ENCODE data around the gene SRCAP. TPM values are rescaled to one million over a fixed set of nuclear protein-coding genes. Genes with fewer than 3 reads are reported as not detected.

The SRCAP gene
- polyA plus RNA-seq, 2 donors: 4.9 to 20.9 TPM

- no peak overlapping the region for H3K4me3 ChIP-seq (ENCODE audit: low read depth in 1 of 2, low read length in 2 of 2)
- H3K36me3 ChIP-seq (ENCODE audit: control insufficient read depth in 2 of 2, insufficient read depth in 2 of 2, low read length in 1 of 2): peaks cover 36 to 66% of the 10 kb centered on the region in 2 donors
- 94 to 100% methylated on average over 1 of the region's 1 CpG for WGBS, 2 donors
- no peaks in the 10 kb centered on the region for H3K9me3 ChIP-seq (ENCODE audit: control insufficient read depth in 2 of 2, insufficient read depth in 1 of 2, low read depth in 1 of 2, low read length in 1 of 2)
- peaks cover 0 to 4% of the 10 kb centered on the region in 2 donors for H3K4me1 ChIP-seq (ENCODE audit: control insufficient read depth in 2 of 2, insufficient read depth in 2 of 2, low read length in 1 of 2)
- no peak overlapping the region for H3K27ac ChIP-seq (ENCODE audit: low read depth in 2 of 2, low read length in 1 of 2)
- no peaks in the 10 kb centered on the region for H3K27me3 ChIP-seq (ENCODE audit: control insufficient read depth in 1 of 2, insufficient read depth in 2 of 2, low read length in 2 of 2)
These were observed 12.7 kb downstream of the SRCAP start for GRCh38 chr16:30711712-30712111.

GRCh38 chr16:30715750-30716445, 16.9 kb downstream of the SRCAP start:
- Histone ChIP-seq H3K36me3 (ENCODE audit: control insufficient read depth in 2 of 2, insufficient read depth in 2 of 2, low read length in 1 of 2) (peaks cover 17 to 45% of the 10 kb centered on the region in 2 donors), H3K4me3 (ENCODE audit: low read depth in 1 of 2, low read length in 2 of 2) (no peak overlapping the region), H3K27me3 (ENCODE audit: control insufficient read depth in 1 of 2, insufficient read depth in 2 of 2, low read length in 2 of 2) (no peaks in the 10 kb centered on the region), H3K4me1 (ENCODE audit: control insufficient read depth in 2 of 2, insufficient read depth in 2 of 2, low read length in 1 of 2) (peaks cover 0 to 4% of the 10 kb centered on the region in 2 donors), H3K27ac (ENCODE audit: low read depth in 2 of 2, low read length in 1 of 2) (peak overlapping the region in 1 of 2 donors; percentile 55), H3K9me3 (ENCODE audit: control insufficient read depth in 2 of 2, insufficient read depth in 1 of 2, low read depth in 1 of 2, low read length in 1 of 2) (no peaks in the 10 kb centered on the region)
- 80 to 89% methylated on average over 17 of the region's 17 CpGs for WGBS, 2 donors

- Histone ChIP-seq H3K4me1 (ENCODE audit: control insufficient read depth in 2 of 2, insufficient read depth in 2 of 2, low read length in 1 of 2) (no peaks in the 10 kb centered on the region), H3K36me3 (ENCODE audit: control insufficient read depth in 2 of 2, insufficient read depth in 2 of 2, low read length in 1 of 2) (peaks cover 32 to 62% of the 10 kb centered on the region in 2 donors), H3K4me3 (ENCODE audit: low read depth in 1 of 2, low read length in 2 of 2) (no peak overlapping the region), H3K27ac (ENCODE audit: low read depth in 2 of 2, low read length in 1 of 2) (no peak overlapping the region), H3K9me3 (ENCODE audit: control insufficient read depth in 2 of 2, insufficient read depth in 1 of 2, low read depth in 1 of 2, low read length in 1 of 2) (no peaks in the 10 kb centered on the region), H3K27me3 (ENCODE audit: control insufficient read depth in 1 of 2, insufficient read depth in 2 of 2, low read length in 2 of 2) (no peaks in the 10 kb centered on the region)
- WGBS, 2 donors: 91% methylated on average over 11 of the region's 11 CpGs
These were observed 21.1 kb downstream of the SRCAP start for GRCh38 chr16:30720086-30720485.

GRCh38 chr16:30720694-30721093, 21.7 kb downstream of the SRCAP start:
- Histone ChIP-seq H3K27me3 (ENCODE audit: control insufficient read depth in 1 of 2, insufficient read depth in 2 of 2, low read length in 2 of 2) (no peaks in the 10 kb centered on the region), H3K9me3 (ENCODE audit: control insufficient read depth in 2 of 2, insufficient read depth in 1 of 2, low read depth in 1 of 2, low read length in 1 of 2) (no peaks in the 10 kb centered on the region), H3K27ac (ENCODE audit: low read depth in 2 of 2, low read length in 1 of 2) (no peak overlapping the region), H3K4me1 (ENCODE audit: control insufficient read depth in 2 of 2, insufficient read depth in 2 of 2, low read length in 1 of 2) (no peaks in the 10 kb centered on the region), H3K4me3 (ENCODE audit: low read depth in 1 of 2, low read length in 2 of 2) (no peak overlapping the region), H3K36me3 (ENCODE audit: control insufficient read depth in 2 of 2, insufficient read depth in 2 of 2, low read length in 1 of 2) (peaks cover 32 to 65% of the 10 kb centered on the region in 2 donors)
- 81% methylated on average over 9 of the region's 9 CpGs for WGBS, 2 donors

GRCh38 chr16:30721167-30721566, 22.2 kb downstream of the SRCAP start:
- Histone ChIP-seq H3K27me3 (ENCODE audit: control insufficient read depth in 1 of 2, insufficient read depth in 2 of 2, low read length in 2 of 2) (no peaks in the 10 kb centered on the region), H3K27ac (ENCODE audit: low read depth in 2 of 2, low read length in 1 of 2) (no peak overlapping the region), H3K4me3 (ENCODE audit: low read depth in 1 of 2, low read length in 2 of 2) (no peak overlapping the region), H3K4me1 (ENCODE audit: control insufficient read depth in 2 of 2, insufficient read depth in 2 of 2, low read length in 1 of 2) (no peaks in the 10 kb centered on the region), H3K36me3 (ENCODE audit: control insufficient read depth in 2 of 2, insufficient read depth in 2 of 2, low read length in 1 of 2) (peaks cover 28 to 60% of the 10 kb centered on the region in 2 donors), H3K9me3 (ENCODE audit: control insufficient read depth in 2 of 2, insufficient read depth in 1 of 2, low read depth in 1 of 2, low read length in 1 of 2) (no peaks in the 10 kb centered on the region)
- WGBS, 2 donors: 95 to 96% methylated on average over 8 of the region's 8 CpGs

DNA sequence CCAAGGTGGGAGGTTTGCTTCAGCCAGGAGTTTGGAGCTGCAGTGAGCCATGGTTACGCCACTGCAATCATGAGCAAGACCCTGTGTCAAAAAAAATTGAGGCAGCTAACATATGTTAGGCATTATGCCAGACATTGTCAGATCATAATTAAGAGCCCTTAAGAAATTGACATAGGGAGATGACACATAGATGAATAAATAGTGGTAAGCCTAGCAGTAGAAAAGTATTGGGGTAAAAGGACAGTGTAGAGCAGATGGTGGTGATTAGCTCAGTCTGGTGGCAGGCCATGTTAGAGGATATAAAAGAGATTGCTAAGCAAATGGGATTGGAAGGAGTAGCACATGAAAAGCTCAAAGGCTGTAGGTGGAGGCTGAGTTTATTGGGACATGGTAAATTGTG, 22.6 kb downstream of the SRCAP start:
- Histone ChIP-seq H3K4me1 (ENCODE audit: control insufficient read depth in 2 of 2, insufficient read depth in 2 of 2, low read length in 1 of 2) (no peaks in the 10 kb centered on the region), H3K27ac (ENCODE audit: low read depth in 2 of 2, low read length in 1 of 2) (no peak overlapping the region), H3K27me3 (ENCODE audit: control insufficient read depth in 1 of 2, insufficient read depth in 2 of 2, low read length in 2 of 2) (no peaks in the 10 kb centered on the region), H3K4me3 (ENCODE audit: low read depth in 1 of 2, low read length in 2 of 2) (no peak overlapping the region), H3K36me3 (ENCODE audit: control insufficient read depth in 2 of 2, insufficient read depth in 2 of 2, low read length in 1 of 2) (peaks cover 28 to 58% of the 10 kb centered on the region in 2 donors), H3K9me3 (ENCODE audit: control insufficient read depth in 2 of 2, insufficient read depth in 1 of 2, low read depth in 1 of 2, low read length in 1 of 2) (no peaks in the 10 kb centered on the region)
- 96 to 97% methylated on average over 1 of the region's 1 CpG for WGBS, 2 donors

GRCh38 chr16:30722443-30722842, 23.5 kb downstream of the SRCAP start:
- H3K4me1 ChIP-seq (ENCODE audit: control insufficient read depth in 2 of 2, insufficient read depth in 2 of 2, low read length in 1 of 2): no peaks in the 10 kb centered on the region
- 73 to 83% methylated on average over 6 of the region's 6 CpGs for WGBS, 2 donors
- no peak overlapping the region for H3K27ac ChIP-seq (ENCODE audit: low read depth in 2 of 2, low read length in 1 of 2)
- H3K27me3 ChIP-seq (ENCODE audit: control insufficient read depth in 1 of 2, insufficient read depth in 2 of 2, low read length in 2 of 2): no peaks in the 10 kb centered on the region
- no peak overlapping the region for H3K4me3 ChIP-seq (ENCODE audit: low read depth in 1 of 2, low read length in 2 of 2)
- H3K9me3 ChIP-seq (ENCODE audit: control insufficient read depth in 2 of 2, insufficient read depth in 1 of 2, low read depth in 1 of 2, low read length in 1 of 2): no peaks in the 10 kb centered on the region
- peaks cover 28 to 60% of the 10 kb centered on the region in 2 donors for H3K36me3 ChIP-seq (ENCODE audit: control insufficient read depth in 2 of 2, insufficient read depth in 2 of 2, low read length in 1 of 2)

DNA sequence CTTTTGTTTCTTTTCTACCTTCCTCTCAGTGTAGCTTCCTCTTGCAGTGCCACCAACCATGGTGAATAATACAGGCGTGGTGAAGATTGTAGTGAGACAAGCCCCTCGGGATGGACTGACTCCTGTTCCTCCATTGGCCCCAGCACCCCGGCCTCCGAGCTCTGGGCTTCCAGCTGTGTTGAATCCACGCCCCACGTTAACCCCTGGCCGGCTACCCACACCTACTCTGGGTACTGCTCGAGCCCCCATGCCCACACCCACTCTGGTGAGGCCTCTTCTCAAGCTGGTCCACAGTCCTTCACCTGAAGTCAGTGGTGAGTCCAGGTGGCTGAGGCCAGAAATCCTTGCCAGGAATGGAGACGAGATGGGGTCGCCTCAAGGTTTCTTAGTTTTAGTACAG, 23.9 kb downstream of the SRCAP start:
- H3K36me3 ChIP-seq (ENCODE audit: control insufficient read depth in 2 of 2, insufficient read depth in 2 of 2, low read length in 1 of 2): peaks cover 28 to 60% of the 10 kb centered on the region in 2 donors
- 90 to 92% methylated on average over 10 of the region's 10 CpGs for WGBS, 2 donors

GRCh38 chr16:30723725-30724355, 24.9 kb downstream of the SRCAP start:
- Histone ChIP-seq H3K27me3 (ENCODE audit: control insufficient read depth in 1 of 2, insufficient read depth in 2 of 2, low read length in 2 of 2) (no peaks in the 10 kb centered on the region), H3K27ac (ENCODE audit: low read depth in 2 of 2, low read length in 1 of 2) (no peak overlapping the region), H3K4me3 (ENCODE audit: low read depth in 1 of 2, low read length in 2 of 2) (no peak overlapping the region), H3K36me3 (ENCODE audit: control insufficient read depth in 2 of 2, insufficient read depth in 2 of 2, low read length in 1 of 2) (peaks cover 29 to 61% of the 10 kb centered on the region in 2 donors), H3K9me3 (ENCODE audit: control insufficient read depth in 2 of 2, insufficient read depth in 1 of 2, low read depth in 1 of 2, low read length in 1 of 2) (no peaks in the 10 kb centered on the region), H3K4me1 (ENCODE audit: control insufficient read depth in 2 of 2, insufficient read depth in 2 of 2, low read length in 1 of 2) (no peaks in the 10 kb centered on the region)
- WGBS, 2 donors: 89 to 91% methylated on average over 12 of the region's 12 CpGs

More for the DNA sequence above, 23.9 kb downstream of the SRCAP start:
- Histone ChIP-seq H3K4me3 (ENCODE audit: low read depth in 1 of 2, low read length in 2 of 2) (no peak overlapping the region), H3K27ac (ENCODE audit: low read depth in 2 of 2, low read length in 1 of 2) (no peak overlapping the region), H3K4me1 (ENCODE audit: control insufficient read depth in 2 of 2, insufficient read depth in 2 of 2, low read length in 1 of 2) (no peaks in the 10 kb centered on the region), H3K9me3 (ENCODE audit: control insufficient read depth in 2 of 2, insufficient read depth in 1 of 2, low read depth in 1 of 2, low read length in 1 of 2) (no peaks in the 10 kb centered on the region), H3K27me3 (ENCODE audit: control insufficient read depth in 1 of 2, insufficient read depth in 2 of 2, low read length in 2 of 2) (no peaks in the 10 kb centered on the region)

Measured in esophagus (tissue), 2 donors.